Measurements from ENCODE around the gene TMEM116.
"Not testable (repeated sequence)": the region's sequence is repeated elsewhere in the genome, so short reads cannot be mapped to it uniquely, and the experiment has no call there.

The TMEM116 gene

GRCh38 chr12:112008918-112009317 lies 4.0 kb downstream of the TMEM116 start:
- DNase-seq = no peak

DNA sequence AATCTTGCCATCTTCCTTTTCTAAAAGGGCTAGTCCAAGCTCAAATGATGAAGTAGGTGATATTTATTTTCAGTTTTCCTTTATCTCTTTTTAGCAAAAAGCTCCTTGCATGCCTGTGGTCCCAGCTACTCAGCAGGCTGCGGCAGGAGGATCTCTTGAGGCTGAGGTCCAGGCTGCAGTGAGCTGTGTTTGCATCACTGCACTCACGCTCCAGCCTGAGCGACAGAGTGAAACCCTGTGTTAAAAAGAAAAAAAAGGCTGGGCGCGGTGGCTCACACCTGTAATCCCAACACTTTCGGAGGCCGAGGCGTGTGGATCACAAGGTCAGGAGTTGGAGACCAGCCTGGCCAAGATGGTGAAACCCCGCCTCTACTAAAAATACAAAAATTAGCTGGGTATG lies 5.0 kb downstream of the TMEM116 start:
- no peak for DNase-seq

- DNase-seq = no peak
These were observed 7.3 kb downstream of the TMEM116 start for GRCh38 chr12:112005419-112006395.

DNA sequence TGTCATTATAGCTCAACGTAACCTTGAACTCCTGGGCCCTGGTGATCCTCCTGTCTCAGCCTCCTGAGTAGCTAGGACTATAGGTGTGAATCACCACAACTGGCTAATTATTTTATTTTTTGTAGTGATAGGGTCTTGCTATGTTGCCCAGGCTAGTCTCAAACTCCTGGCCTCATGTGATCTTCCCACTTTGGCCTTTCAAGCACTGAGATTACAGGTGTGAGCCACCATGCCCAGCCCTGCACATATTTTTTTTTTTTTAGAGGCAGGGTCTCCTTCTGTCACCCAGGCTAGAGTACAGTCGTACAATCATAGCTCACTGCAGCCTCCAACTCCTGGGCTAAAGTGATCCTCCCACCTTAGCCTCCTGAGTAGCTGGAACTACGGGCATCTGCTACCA lies 8.9 kb downstream of the TMEM116 start:
- DNase-seq = no peak

DNA sequence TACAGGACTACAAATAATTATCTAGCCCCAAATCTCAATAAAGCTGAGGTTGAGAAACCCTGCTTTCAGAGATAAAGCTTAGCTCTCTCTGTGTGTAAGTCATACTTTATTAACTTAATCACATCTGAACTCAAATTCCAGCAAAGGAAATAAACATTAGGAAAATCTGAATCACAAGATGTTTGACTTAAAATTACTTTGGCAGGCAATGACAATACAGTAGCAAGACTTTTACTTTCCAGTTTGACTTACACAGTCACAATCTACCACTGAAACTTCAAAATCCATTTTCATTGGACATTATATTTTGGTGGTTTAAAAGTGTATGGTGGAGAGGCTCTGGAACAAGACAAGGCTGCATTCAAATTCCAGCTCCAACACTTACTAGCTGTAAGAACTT lies 11.4 kb downstream of the TMEM116 start:
- no peak for DNase-seq

DNA sequence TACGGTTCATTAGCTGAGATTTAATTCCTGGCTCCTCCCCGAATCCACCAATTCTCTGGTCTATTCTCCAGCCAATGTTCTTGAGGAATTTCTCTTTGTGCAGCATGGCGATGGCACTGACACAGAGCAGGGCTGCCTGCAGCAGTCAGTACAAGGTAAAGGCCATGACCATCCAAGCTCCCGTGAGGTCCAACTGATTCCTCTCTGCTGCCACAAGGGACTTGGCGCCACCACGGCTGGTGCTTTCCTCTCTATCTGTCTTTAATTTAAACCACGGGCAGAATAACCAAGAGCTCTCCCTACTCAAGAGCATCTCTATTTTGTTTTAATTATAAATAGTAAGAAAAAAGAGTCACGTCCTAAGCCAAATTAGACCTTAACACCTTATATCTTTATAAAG lies 12.1 kb downstream of the TMEM116 start:
- no peak for DNase-seq

DNA sequence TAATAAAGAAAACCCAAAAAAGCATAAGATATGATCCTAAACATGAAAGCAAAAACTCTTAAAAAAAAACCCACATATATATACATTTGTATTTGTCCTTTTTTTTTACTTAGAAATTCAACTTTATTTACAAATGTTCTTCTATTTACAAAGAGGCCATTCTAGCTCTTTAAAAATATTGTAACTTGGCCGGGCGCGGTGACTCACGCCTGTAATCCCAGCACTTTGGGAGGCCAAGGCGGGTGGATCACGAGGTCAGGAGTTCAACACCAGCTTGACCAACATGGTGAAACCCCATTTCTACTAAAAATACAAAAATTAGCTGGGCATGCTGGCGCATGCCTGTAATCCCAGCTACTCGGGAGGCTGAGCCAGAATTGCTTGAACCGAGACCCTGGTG lies 13.8 kb downstream of the TMEM116 start:
- DNase-seq = not testable (repeated sequence)

DNA sequence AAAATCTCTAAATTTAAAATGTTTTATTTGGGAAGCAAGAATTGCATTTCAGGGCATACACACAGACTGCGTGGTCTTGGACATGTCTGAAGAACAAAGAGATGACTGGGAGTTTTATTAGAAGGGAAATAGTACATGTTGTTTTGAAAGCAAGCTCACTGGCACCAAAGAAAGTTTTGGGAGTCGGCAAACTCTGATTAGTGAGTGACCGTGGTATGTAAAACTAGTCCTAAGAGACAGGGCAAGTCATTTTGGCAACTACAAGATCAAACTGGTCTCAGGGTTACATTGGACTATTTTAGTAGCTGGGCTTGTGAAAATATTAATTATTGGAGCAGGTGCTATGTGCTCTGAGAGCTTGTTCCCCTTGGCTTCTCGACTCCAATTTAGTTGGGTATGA lies 14.9 kb downstream of the TMEM116 start:
- DNase-seq = no peak

DNA sequence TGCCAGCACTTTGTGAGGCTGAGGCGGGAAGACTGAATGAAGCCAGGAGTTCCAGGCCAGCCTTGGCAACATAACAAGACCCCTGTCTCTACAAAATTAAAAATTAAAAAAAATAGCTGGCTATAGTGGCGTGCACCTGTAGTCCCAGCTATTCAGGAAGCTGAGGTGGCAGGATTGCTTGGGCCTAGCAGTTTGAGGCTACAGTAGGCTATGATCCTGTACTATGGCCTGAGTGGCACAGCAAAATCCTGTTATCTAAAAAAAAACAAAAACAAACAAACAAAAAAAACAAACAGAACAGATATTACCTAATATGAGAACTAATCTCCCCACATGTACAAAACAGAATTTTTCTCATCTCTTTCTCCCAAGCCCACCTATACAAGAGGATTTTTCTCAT lies 15.7 kb downstream of the TMEM116 start:
- no peak for DNase-seq

DNA sequence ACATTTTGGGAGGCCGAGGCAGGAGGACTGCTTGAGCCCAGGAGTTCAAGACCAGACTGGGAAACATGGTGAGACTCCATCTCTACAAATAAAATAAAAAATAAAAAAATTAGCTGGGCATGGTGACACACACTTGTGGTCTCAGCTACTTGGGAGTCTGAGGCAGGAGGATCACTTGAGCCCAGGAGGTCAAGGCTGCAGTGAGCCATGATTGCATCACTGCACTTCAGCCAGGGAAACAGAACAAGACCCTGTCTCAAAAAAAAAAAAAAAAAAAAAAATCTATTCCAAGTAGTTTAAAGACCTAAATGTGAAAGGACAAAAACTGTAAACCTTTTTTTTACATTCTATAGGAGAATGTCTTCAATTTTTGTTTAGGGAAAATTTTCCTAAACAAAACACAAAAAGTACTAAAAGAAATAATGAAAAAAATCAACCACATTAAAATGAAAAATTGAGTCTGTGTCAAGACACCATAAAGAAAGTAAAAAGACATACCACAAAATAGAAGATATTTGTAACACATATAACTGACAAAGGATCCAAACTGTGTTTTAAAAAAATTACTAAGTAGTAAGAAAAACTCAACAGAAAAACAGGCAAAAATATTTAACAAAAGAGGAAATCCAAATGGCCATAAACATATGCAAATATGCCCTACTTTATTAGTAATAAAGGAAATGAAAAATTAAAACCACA lies 17.0 kb downstream of the TMEM116 start:
- no peak for DNase-seq

- not testable (repeated sequence) for DNase-seq
These were observed 18.5 kb downstream of the TMEM116 start for GRCh38 chr12:111994211-111995111.

GRCh38 chr12:111993292-111994150 lies 19.4 kb downstream of the TMEM116 start:
- DNase-seq = no peak

- DNase-seq = no peak
These were observed 20.5 kb downstream of the TMEM116 start for GRCh38 chr12:111992464-111992863.

GRCh38 chr12:111991946-111992345 lies 21.0 kb downstream of the TMEM116 start:
- no peak for DNase-seq

GRCh38 chr12:111991535-111991934 lies 21.4 kb downstream of the TMEM116 start:
- no peak for DNase-seq

DNA sequence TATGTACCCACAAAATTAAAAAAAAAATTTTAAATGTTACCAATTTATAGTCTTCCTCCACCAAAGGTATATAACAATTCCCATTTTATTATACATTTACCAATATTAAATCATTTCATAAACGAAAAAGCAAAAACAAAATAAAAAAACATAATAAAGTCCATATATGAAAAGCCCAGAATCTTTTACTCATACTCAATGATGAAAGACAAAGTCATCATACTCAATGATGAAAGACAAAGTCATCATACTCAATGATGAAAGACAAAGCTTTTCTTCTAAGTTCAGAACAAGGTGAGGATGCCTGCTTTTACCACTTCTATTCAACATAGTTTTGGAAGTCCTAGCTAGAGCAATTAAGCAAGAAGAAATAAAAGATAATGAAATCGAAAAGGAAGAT lies 28.1 kb downstream of the TMEM116 start:
- DNase-seq = no peak

GRCh38 chr12:111981987-111982386 lies 31.0 kb downstream of the TMEM116 start:
- DNase-seq = no peak

DNA sequence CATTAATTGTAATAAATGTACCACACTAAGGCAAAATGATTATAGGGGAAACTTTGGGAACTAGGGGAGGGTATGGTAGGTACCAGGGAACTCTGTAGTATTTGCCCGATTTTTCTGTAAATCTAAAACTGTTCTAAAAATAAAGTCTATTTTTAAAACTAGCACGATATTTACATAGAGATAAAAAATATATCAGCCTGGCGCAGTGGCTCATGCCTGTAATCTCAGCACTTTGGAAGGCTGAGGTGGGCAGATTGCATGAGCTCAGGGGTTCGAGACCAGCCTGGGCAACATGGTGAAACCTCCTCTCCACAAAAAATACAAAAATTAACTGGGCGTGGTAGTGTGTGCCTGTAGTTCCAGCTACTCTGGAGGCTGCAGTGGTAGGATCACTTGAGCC lies 32.4 kb downstream of the TMEM116 start:
- DNase-seq = no peak

- no peak for DNase-seq
These were observed 34.4 kb downstream of the TMEM116 start for GRCh38 chr12:111978545-111978944.

GRCh38 chr12:111976860-111977259 lies 36.1 kb downstream of the TMEM116 start:
- DNase-seq = no peak

- no peak for DNase-seq
These were observed 36.7 kb downstream of the TMEM116 start for GRCh38 chr12:111976291-111976690.
